Cardiac fibroblast (primary cell): ENCODE results near the gene COL20A1.

Experiments
- DNase-seq, 2 donors: peaks; one replicate each; pipeline versions ENCODE4 v3.0.0 to v3.0.0-alpha.2; 2010; ENCODE audit warnings: low read depth in 2 of 2
- H3K4me3 ChIP-seq, 2 donors: replicated peaks in 1 of 2; 1 replicate in 1 of 2; 2 replicates in 1 of 2; pipeline ENCODE4 v1.5.1; 2011; ENCODE audit warnings: low read depth in 2 of 2, low read length in 2 of 2, mild to moderate bottlenecking in 2 of 2, moderate library complexity in 1 of 2
- TF ChIP-seq, protein P1 (sequence below): IDR thresholded peaks from one replicate; pipeline ENCODE4 v1.5.1; 2011; ENCODE audit warnings: low read depth, mild to moderate bottlenecking, low read length, inconsistent platforms

The COL20A1 gene

DNA sequence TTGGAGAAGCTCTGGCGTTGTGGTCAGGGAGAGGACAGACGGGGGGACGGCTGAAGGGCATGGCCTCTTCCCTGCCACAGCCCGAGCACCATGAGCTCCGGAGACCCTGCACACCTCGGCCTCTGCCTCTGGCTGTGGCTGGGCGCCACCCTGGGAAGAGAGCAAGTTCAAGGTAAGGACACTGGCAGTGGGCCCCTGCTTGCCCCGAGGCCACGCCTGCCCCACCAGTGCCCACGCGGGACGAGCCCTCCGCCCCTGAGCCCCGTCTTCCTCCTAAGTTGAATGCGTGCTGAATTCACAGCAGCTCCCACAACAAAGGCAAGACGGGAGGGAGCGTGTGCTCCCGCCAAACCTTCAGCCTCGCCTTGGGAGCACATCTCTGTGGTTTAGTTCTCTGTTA is 2.0 kb downstream of the COL20A1 start:
- DNase-seq = no peak
- H3K4me3 ChIP-seq = no peak overlapping the region
- TF ChIP-seq, protein P1, sequence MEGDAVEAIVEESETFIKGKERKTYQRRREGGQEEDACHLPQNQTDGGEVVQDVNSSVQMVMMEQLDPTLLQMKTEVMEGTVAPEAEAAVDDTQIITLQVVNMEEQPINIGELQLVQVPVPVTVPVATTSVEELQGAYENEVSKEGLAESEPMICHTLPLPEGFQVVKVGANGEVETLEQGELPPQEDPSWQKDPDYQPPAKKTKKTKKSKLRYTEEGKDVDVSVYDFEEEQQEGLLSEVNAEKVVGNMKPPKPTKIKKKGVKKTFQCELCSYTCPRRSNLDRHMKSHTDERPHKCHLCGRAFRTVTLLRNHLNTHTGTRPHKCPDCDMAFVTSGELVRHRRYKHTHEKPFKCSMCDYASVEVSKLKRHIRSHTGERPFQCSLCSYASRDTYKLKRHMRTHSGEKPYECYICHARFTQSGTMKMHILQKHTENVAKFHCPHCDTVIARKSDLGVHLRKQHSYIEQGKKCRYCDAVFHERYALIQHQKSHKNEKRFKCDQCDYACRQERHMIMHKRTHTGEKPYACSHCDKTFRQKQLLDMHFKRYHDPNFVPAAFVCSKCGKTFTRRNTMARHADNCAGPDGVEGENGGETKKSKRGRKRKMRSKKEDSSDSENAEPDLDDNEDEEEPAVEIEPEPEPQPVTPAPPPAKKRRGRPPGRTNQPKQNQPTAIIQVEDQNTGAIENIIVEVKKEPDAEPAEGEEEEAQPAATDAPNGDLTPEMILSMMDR = no peak

DNA sequence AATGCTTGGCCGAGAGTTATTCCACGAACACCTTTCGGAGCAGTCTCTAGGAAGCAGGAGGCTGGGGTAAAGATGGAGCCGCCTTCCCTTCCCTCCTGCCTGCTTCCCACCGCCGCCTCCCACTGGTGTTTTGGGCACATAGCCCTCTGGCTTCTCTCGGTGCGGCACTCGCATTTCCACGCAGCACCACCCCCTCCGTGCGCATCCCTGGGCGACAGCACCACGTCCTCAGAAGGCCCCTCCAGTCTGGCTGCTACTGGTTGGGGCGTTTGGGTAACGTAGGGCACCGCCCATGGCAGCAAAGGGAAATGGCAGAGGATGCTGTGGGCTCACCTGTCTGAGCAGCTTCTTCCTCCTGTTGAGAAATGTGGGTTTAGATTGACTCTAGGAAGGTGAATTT is 2.4 kb downstream of the COL20A1 start:
- TF ChIP-seq, protein P1 = no peak
- no peak overlapping the region for H3K4me3 ChIP-seq
- no peak for DNase-seq

DNA sequence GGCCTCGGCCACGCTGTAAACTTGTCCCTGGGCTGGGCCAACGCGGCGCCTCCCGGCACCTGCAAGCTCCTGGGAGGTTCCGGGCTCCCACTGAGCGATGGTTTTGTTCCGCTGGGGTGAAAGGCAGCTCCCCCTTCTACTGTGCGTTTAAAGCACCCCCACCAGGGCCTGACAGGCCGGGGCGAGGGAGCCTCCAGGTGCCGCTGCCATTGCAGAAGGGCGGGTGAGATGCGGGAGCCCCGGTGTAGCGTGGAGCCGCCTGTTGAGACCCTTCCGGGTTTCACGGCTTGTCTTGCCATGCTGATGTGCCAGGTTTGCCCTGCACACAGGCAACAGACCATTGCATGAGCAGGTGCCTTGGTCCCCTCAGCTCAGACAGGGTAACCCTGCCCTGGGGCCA is 2.9 kb downstream of the COL20A1 start:
- TF ChIP-seq, protein P1 = no peak
- no peak for DNase-seq

DNA sequence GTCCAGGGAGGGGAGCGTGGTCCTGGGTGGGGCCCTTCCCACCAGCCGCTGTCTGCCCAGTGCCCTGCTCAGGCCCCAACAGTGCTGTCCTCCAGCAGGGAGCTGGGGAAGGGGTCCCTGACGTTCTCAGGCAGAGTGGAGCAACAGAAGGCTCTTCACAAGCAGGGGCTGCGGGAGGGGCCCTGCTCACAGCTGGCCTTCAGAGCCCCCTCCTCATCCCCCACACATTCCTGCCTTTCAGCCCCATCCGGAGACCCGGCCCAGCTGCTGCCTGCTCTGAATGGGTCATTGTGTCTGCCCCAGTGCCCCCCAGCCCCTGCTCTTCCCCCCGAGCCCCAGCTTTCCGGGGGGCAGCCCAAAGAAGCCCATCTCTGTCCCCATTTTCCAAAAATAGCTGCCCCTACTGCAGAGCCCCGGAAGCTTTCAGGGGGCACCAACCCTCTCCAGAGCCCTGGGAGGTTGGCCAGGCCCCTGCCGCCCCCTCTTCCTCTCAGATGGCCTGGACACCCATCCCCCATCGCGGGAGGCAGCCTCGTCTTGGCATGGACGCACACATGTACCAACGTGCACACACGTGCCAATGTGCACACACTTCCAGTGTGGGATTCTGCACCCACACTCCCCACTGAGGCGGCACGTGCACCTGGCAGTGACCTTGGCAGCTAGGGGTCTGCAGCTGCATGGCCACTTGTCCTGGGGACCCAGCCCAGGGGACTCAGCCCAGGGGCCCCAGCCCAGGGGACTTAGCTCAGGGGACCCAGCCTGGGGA is 3.7 kb downstream of the COL20A1 start:
- H3K4me3 ChIP-seq = no peak overlapping the region
- no peak for DNase-seq
- TF ChIP-seq, protein P1 = no peak

More for the DNA sequence above, 2.9 kb downstream of the COL20A1 start:
- H3K4me3 ChIP-seq = no peak overlapping the region

DNA sequence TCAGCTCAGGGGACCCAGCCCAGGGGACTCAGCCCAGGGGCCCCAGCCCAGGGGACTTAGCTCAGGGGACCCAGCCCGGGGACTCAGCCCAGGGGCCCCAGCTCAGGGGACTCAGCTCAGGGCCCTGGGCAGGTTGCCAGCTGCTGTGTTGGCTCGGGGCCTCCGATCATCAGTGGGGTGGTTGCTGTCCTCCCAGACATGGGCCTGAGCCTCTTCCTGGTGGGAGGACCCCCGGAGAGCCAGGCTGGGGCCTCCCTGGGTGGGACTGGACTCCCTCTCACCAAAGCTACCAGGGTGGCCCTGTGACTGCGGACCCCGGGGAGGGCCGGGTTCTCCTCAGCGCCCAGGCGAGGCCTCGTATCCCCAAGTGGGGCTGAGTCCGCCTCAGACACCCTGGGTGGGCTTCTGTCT is 4.4 kb downstream of the COL20A1 start:
- TF ChIP-seq, protein P1 = no peak
- no peak for DNase-seq
- no peak overlapping the region for H3K4me3 ChIP-seq

DNA sequence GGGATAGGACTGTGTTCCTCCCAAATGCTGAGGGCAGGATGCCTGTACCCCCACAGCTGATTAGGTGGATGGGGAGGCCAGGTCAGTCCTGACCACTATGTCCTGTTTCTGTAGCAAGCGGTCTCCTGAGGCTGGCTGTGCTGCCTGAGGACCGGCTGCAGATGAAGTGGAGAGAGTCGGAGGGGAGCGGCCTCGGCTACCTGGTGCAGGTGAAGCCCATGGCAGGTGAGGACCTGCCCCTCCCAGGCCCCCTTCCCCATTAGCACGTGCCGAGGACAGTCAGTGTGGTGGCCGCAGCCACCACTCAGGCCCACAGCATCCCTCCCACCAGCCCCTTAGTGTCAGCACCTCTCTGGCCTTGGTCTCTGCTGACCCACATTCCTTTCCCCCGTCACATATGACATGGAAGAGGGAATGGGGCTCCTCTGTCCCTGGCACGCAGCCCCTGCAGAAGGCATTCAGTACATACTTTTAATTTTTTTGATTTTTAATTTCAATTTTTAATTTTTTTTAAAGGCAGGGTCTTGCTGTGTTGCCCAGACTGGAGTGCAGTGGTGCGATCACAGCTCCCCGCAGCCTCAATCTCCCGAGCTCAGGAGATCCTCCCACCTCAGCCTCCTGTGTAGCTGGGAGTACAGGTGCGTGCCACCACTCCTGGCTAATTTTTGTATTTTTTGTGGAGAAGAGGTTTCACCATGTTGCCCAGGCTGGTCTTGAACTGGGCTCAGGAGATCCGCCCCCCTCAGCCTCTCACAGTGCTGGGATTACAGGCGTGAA is 5.0 kb downstream of the COL20A1 start:
- TF ChIP-seq, protein P1 = no peak
- H3K4me3 ChIP-seq = no peak overlapping the region
- DNase-seq = no peak
